Epithelial cell of proximal tubule (primary cell): ENCODE data around the gene PRKCSH. TPM values are rescaled to one million over a fixed set of nuclear protein-coding genes. Genes with fewer than 3 reads are reported as not detected.
"Not testable (repeated sequence)": the region's sequence is repeated elsewhere in the genome, so short reads cannot be mapped to it uniquely, and the experiment has no call there.

Experiments used
- DNase-seq: peaks from one replicate; pipeline ENCODE4 v3.0.0-alpha.2; 2011; ENCODE audit warnings: low read depth
- H3K4me3 ChIP-seq: 2 replicates; pipeline ENCODE4 v1.5.1; 2011; ENCODE audit warnings: low read depth, mild to moderate bottlenecking, low read length
- total RNA-seq: library from RNA; depleted of rRNA; stranded (reverse); fragments of >200 nt; gene quantifications from 2 replicates; pipeline ENCODE4 v1.2.3, GENCODE V29; 2015
- TF ChIP-seq, protein P1 (sequence below): conservative IDR thresholded peaks from 2 replicates; pipeline ENCODE4 v1.5.1; 2012; ENCODE audit warnings: low read depth, mild to moderate bottlenecking, low read length

Gene PRKCSH
- total RNA-seq, 1 donor from 2014 or later, result 243 TPM

DNA sequence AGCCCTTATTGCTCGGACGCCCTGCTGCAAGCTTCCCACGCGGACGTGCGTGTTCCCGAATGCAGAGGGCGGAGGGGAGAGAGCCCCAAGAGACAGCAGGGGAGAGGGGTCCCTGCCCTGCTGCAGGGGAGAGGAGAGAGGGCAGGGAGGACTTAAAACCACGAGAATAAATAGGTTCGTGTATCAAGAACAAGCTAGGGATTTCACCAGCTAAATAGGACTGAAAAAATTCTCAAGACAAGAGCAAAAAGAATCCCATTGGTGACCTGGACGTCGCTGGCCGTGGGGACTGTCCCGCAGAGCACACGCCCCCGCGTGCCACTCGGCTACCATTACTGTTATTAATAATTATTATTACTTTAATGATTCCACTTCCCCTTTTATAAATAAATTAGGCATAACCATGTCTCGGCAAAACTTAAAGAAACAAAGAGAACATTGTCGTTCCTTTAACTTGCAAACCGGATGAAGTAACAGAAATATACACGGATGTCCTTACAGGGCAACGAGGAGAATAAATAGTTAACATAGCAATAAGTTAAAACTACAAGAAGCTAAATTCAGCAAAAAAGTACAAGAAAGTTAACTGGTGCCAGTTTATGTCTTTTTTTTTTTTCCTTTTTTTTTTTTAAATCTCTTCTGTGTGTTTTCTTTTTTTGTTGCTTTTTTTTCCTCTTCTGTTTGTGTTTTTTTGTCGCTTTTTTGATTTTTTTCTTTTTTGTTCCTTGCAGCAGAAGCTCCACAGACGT lies 16.6 kb downstream of the PRKCSH start:
- TF ChIP-seq, protein P1, sequence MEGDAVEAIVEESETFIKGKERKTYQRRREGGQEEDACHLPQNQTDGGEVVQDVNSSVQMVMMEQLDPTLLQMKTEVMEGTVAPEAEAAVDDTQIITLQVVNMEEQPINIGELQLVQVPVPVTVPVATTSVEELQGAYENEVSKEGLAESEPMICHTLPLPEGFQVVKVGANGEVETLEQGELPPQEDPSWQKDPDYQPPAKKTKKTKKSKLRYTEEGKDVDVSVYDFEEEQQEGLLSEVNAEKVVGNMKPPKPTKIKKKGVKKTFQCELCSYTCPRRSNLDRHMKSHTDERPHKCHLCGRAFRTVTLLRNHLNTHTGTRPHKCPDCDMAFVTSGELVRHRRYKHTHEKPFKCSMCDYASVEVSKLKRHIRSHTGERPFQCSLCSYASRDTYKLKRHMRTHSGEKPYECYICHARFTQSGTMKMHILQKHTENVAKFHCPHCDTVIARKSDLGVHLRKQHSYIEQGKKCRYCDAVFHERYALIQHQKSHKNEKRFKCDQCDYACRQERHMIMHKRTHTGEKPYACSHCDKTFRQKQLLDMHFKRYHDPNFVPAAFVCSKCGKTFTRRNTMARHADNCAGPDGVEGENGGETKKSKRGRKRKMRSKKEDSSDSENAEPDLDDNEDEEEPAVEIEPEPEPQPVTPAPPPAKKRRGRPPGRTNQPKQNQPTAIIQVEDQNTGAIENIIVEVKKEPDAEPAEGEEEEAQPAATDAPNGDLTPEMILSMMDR, result no peak
- no peak overlapping the region for H3K4me3 ChIP-seq
- DNase-seq, result no peak

DNA sequence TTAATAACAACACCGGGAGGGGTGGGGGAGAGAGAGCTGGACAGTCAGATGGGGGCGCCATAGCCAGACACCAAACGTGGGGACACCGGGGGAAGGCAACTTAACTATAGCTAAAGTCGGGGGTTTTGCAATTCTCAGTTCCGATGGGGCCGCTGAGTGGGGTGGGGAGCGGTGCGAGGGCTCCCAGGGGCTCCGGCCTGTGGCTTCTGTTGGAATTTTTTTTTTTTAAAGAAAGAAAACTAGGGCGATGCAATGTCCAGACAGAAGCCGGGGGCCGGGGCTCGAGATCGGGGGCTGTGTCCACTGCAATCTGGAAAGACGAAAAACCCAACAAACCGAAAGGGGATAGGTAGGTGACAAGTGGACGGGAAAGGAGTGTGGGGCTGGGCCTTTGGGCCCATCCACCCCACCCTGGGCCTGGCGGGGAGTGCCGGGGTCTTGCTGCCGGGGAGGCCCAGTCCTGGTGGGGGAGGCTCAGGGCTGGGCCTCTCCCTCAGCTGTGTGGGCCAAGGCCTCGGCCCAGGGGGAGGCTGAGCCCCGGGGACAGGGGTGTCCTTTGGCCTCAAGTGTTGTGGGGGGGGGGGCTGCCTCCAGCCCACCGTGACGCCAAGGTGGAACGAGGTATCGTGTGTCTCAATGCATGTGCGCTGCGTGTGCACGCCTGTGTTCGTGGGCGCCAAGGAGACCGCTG lies 17.3 kb downstream of the PRKCSH start:
- no peak overlapping the region for H3K4me3 ChIP-seq
- DNase-seq, result no peak
- TF ChIP-seq, protein P1, result peak; percentile 29

DNA sequence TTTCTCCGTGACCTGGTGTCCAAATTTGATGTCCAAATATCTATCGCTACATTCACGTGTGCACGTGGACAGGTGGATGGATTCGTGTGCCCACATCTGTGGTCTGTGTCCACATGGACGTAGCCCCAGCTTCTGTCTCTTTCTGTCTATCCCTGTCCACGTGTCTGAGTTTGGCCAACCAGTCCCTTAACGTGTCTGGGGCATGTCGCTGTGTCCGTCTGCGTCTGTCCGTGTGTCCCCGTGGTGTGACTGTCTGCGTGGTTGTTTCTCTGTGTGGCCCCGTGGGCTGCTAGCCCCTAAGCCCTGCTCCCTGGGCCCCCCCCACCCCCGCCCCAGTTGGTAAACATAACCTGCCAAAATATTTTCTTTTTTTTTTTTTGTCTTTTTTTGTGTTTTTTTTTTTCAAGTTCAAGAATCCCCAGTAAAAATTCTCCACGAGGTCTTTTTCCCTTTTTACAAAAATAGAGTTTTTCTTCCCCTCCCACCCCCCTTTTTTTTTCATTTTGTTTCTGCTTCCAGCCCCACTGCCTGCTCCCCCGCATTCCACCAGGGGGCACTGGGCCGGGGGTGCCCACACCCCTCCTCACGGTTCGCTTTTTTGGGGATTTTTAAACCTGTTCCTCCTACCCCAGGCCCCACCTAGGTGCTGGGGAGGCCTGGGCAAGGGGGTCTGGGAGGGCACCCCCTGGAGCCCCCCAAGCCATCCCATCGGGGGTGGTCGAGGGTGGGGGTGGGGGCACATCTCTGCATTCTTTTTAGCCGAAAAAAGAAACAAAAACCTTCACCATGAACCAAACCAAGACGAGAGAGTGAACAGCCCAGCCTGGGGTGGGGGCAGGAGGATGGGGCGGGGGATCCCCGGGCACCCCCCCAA lies 18.3 kb downstream of the PRKCSH start:
- TF ChIP-seq, protein P1, result peak; percentile 50
- no peak overlapping the region for H3K4me3 ChIP-seq
- no peak for DNase-seq

DNA sequence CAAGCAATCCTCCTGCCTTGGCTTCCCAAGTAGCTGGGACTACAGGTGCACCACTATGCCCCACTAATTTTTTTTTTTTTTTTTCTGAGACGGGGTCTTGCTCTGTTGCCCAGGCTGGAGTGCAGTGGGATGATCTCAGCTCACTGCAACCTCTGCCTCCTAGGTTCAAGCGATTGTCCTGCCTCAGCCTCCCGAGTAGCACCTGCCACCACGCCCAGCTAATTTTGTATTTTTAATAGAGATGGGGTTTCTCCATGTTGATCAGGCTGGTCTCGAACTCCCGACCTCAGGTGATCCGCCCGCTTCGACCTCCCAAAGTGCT lies 19.8 kb downstream of the PRKCSH start:
- H3K4me3 ChIP-seq, DNase-seq: not testable (repeated sequence)

DNA sequence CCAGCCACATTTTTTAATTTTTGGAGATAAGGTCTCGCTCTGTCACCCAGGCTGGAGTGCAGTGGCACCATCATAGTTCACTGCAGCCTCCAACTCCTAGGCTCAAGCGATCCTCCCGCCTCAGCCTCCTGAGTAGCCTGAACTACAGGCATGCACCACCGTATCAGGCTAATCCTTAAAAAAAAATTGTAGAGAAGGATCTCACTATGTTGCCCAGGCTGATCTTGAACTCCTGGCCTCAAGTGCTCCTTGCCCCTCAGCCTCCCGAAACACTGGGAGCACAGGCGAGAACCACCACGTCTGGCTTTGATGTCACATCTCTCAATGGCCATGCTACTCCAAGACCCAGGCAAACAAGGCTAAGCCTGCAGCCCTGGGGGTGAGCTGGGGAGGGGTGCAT lies 21.2 kb downstream of the PRKCSH start:
- no peak overlapping the region for H3K4me3 ChIP-seq
- DNase-seq, result no peak
- TF ChIP-seq, protein P1, result no peak

DNA sequence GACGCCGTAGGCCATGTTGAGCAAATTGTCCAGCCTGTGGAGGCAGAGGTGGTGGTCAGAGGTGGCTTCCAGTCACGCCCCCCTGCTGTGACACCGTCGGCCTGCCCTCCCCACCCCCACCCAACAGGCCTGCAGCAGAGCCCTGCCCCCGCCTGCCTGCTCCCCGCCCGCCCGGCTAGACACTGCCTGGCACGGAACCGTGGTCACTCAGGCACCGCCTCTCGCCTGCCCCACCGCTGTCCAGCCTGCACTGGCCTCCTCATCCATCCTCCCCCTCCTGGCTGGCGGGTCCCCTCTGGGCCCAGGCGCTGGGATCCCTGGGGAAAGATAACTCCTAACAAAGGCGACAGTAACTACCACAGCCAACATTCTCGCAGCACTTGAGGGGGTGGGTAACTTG lies 21.7 kb downstream of the PRKCSH start:
- TF ChIP-seq, protein P1, result no peak
- no peak for DNase-seq

DNA sequence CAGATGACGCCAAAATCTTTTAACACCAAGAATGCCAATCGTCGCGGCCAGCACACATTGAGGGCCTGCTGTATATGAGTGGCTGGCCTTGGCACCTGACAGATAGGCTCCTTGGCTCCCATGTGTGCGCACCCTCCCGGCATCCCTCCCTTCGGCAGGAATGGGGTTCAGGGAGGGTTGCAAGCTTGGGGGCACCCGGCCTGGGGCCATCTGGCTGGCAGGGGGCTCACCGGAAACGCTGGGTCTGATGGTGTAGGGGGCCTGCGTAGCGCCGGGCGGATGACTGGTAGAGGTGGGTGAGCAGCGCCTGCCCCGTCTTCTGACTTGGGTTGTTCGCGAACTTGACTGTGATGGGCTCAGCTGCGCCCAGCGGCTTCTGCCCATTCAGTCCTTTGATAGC lies 22.4 kb downstream of the PRKCSH start:
- DNase-seq, result no peak
- TF ChIP-seq, protein P1, result no peak
- H3K4me3 ChIP-seq, result no peak overlapping the region

More for the DNA sequence above, 21.7 kb downstream of the PRKCSH start:
- no peak overlapping the region for H3K4me3 ChIP-seq
